ENCODE results near the gene NMNAT2.

DNA sequence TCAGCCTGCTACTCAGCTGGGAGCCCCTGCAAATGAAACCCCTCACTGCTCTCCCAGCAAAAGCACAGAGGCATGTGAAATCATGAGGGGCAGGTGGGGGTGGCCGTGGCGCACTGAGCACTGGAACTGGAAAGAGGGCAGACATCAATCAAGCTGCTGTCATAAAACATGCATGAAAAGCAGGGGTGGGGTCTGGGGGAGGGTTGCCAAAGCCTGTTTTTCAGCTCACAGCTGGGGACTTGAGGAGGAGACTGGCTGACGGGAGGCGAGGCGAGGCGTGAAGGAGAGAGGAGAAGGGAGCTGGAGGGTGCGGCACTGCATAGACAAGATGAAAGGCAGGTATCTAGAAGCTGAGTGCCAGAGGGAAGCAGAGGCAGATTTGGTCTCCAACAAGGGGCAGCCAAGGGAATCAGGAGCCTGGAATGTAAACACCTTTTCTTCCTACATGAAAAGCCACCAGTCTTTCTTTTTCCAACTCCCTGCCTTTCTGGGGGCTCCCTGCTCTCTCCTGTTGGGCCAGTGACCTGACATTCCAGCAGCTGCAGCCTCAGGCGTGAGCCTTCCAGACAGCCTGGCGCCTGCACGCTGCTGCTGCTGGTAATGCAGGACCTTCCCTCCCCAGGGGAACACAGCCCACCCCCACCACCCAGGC lies 87.0 kb downstream of the NMNAT2 start:
- TF ChIP-seq POLR2A (IDR thresholded peaks at IDR 0.05) (no peak), EP300 (IDR thresholded peaks at IDR 0.05) (no peak)
- TF ChIP-seq, protein P1, sequence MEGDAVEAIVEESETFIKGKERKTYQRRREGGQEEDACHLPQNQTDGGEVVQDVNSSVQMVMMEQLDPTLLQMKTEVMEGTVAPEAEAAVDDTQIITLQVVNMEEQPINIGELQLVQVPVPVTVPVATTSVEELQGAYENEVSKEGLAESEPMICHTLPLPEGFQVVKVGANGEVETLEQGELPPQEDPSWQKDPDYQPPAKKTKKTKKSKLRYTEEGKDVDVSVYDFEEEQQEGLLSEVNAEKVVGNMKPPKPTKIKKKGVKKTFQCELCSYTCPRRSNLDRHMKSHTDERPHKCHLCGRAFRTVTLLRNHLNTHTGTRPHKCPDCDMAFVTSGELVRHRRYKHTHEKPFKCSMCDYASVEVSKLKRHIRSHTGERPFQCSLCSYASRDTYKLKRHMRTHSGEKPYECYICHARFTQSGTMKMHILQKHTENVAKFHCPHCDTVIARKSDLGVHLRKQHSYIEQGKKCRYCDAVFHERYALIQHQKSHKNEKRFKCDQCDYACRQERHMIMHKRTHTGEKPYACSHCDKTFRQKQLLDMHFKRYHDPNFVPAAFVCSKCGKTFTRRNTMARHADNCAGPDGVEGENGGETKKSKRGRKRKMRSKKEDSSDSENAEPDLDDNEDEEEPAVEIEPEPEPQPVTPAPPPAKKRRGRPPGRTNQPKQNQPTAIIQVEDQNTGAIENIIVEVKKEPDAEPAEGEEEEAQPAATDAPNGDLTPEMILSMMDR (IDR thresholded peaks at IDR 0.05) = no peak

Measured in upper lobe of left lung (tissue), 4 donors.